Activated CD4-positive, alpha-beta T cell treated with anti-CD3 and anti-CD28 coated beads for 48 hours (primary cell): ENCODE data around the gene CCDC33.

Experiments used
- DNase-seq: peaks from one replicate; pipeline ENCODE4 v3.0.0-alpha.2; 2020

CCDC33 gene

GRCh38 chr15:74368121-74368520 lies 132.0 kb downstream of the CCDC33 start:
- no peak for DNase-seq

DNA sequence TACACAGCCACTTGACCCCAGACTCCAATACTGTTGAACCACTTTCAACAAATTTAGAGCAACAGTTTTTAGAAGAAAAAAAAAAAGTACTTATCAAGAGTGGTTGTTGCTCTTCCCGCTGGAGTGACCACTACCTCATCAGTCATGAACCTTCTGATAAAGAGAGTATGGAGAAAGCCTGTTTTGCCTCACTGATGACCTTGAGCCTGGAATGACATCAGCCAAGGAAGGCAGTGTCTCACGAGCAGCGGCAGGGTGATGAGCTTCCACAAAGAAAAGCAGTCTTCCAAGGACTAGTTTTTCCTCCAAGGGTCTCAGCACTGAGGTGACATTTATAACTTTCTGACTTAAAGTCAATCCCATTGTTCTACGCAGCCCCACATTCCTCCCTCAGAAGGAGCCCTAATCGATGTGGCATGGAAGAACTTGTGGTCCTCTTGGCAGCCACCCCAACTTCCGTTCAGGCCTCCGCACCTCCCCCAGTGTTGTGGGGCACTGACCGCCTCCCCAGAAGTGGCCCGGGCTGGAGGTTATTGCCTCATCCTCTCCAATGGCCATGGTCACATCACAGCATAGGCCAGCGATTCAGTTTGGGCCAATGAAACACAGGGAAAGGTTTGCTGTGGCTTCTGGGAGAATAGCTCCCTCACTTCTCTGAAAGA lies 133.1 kb downstream of the CCDC33 start:
- DNase-seq: no peak

DNA sequence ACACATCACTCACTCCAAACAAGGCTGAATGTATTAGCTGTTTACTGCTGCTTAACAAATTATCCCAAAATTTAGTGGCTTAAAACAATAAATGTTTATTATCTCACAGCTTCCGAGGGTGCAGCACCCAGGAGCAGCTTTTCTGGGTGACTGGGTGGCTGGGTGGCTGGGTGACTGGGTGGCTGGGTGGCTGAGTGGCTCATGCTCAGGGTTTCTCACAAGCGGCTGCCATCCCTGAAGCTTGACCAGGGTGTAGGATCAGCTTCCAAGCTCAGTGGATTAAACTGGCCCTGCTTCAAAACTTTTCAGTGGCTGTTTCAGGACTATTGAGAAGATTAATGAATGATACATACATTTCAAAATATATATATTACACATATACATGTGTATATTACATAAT lies 133.6 kb downstream of the CCDC33 start:
- no peak for DNase-seq

DNA sequence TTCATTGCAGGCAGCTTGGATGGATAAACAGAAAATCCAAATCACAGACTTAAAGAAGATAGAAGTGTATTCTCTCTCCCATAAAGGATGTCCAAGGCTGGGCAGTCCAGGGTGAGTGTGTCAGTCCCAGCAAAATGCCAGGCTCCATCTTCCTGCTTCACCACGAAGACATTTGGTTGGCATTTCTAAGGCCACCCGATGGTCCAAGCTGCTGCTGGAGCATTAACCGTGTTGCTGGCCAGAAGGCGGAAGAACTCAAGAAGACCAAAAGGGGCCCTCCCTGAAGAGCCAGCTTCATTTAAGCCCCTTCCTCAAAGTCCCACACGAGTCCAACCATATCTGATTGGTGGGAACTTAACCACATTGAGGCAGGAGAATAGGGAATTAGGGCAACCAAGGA lies 134.3 kb downstream of the CCDC33 start:
- DNase-seq: no peak

DNA sequence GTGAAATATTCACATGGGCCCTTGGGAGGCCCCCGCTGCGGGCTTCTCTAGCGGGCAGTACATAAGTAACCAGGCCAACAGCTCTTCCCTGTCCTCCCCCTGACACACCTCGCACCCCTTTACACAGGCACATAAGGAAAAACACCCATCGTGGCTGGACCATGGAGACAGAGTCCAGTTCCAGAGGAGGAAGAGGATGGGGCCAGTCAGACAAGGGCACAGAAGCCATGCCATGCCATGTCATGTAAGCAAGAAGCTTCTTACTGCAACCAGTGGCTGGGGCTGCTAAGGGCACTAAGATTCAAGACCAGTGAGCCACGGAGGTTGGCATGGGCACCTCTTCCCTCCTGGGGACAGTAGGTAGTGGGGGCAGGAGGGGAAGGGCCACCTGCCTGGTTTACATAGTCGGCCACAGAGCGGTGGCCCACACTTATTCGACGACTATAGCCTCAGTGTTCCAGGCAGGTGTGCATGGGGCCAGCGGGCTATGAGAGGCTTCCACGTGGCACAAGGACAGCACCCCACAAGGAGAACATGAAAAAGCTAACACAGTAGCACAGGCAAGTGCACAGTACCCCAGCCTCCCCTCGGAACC lies 137.0 kb downstream of the CCDC33 start:
- no peak for DNase-seq

- peak; percentile 97 for DNase-seq
These were observed 137.9 kb downstream of the CCDC33 start for GRCh38 chr15:74373731-74374647.

GRCh38 chr15:74374648-74375302 lies 138.6 kb downstream of the CCDC33 start:
- no peak for DNase-seq

DNA sequence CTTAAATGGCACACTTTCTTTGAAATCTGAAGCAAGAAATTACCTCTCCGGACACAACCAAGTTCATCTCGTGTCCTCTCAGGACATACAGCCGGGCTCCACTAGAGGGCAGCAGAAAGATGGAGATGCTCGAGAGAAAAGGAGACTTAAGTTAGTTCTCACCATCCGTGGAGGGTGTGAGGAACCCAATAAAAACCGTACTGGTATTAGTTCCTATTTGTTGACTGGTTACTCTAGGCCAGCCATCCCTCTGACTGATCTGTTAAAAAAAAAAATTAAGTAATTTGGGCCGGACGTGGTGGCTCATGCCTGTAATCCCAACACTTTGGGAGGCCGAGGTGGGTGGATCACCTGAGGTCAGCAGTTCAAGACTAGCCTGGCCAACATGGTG lies 139.2 kb downstream of the CCDC33 start:
- DNase-seq: peak; percentile 93

DNA sequence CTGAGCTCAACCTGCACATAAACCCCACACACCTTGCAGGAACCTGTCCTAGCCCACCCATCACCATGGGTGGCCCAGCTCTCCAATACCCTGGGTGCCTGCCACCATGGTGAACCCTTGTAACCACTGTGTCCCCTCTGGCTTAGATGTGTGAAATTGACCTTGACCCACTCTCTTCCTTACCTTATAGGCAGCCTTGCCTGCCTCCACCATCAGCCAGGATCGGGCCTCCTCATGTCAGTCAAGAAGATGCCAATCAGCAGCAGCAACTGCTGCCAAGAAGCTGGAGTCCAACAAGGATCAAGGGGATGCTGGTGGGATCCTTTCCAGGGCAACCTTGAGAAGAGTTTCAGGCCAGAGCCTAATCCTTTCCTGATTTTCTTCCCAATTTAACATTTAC lies 140.1 kb downstream of the CCDC33 start:
- DNase-seq: no peak

GRCh38 chr15:74376825-74377581 lies 140.9 kb downstream of the CCDC33 start:
- no peak for DNase-seq

DNA sequence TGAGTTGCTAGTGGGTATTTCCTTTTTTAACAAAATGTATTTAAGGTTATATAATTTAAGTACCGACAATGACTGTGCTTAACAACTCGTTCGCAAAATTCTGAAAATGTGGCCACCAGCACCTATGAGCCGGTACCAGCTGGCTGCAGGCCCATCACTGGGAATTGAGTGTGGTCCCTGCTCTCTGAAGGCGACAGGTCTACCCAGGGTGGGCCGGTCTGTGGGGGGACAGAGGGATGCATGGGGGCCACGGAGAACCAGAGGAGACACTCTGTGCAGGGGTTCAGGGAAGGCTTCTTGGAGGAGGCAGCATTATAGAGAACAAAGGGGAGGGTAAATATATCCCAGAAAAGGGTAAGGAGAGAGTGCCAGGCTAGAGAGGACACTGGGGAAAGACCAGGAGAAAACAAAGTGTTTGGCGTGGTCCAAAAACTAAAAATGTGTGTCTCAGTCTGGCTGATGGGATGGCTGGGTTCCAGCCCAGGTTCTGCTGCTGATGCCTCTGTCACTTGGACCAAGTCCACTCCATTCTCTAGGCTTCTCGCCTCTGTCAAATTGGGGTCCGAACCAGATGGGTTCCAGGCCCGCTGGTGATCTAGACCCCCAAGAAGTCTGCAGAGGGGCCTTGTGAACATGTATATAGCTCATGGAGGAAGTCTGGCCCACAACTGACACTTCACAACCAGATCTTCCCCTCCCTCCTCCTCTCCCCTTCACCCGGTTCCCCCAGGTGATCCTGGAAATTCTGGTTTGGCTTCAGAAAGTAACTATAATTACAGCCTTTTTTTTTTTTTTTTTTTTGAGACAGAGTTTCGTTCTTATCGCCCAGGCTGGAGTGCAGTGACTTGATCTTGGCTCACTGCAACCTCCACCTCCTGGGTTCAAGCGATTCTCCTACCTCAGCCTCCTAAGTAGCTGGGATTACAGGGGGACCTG lies 142.0 kb downstream of the CCDC33 start:
- no peak for DNase-seq

- DNase-seq: peak; percentile 86
These were observed 142.7 kb downstream of the CCDC33 start for GRCh38 chr15:74378848-74379247.

DNA sequence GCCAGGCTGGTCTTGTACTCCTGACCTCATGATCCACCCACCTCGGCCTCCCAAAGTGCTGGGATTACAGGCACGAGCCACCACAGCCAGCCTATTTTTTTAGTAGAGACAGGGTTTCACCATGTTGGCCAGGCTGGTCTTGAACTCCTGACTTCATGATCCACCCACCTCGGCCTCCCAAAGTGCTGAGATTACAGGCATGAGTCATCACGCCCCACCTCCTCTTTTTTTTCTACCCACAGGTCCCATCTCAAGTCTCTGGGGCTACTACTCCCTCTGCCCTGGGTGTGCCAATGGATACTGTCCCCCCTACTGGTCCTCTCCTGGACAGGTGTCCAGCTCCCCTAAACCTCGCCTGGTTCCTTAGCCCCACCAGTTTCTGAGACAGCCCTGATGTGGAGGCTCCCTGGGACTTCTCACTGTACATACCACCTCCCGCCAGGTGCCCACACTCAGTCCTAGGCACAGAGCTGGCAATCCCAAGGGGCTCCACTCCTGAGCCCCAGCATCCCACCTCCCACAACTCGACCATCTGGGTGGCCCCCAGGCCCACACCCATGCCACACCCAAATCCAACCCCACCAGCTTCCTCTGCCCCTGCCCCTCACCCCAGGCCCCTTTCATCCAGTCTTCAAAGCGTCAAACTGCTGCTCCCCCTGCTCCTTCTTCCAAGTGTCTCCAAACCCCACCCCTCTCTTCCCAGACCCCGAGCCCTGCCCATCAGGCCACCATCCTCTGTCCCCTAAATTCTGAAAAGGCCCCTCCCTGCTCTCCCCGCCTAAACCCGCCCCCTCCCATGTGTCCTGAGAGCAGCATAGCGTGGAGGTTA lies 144.4 kb downstream of the CCDC33 start:
- no peak for DNase-seq

DNA sequence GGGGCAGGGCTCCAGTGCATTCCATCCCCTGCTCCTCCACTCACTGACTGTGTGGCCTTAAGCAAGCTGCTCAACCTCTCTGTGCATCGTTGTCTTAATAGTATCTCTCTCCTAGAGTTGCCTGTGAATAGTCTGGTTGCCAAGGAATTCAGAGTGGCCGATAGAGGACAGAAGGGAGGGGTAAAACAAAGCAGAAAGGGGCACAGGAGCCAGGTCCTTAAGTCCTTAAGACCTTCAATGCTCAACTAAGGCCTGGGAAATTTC lies 145.0 kb downstream of the CCDC33 start:
- no peak for DNase-seq

DNA sequence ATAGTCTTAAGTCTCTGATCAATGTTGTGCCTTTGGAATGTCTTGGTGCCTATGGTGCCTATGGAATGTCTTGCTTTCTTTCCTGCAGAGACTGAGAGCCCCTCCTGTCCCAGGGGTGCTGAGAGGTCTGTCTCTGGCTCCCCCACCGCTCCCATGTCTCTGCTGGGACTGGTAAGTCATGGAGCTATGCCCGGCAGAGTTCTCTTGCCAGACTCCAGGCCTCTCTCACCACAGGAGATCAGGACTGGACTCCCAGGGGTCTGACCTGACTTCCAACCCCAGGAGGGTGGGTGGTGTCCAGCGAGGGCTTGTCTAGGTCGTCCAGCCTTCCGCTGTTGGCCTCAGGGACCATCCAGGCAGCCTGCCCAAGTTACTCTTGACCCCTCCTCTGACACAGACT lies 145.4 kb downstream of the CCDC33 start:
- DNase-seq: no peak

DNA sequence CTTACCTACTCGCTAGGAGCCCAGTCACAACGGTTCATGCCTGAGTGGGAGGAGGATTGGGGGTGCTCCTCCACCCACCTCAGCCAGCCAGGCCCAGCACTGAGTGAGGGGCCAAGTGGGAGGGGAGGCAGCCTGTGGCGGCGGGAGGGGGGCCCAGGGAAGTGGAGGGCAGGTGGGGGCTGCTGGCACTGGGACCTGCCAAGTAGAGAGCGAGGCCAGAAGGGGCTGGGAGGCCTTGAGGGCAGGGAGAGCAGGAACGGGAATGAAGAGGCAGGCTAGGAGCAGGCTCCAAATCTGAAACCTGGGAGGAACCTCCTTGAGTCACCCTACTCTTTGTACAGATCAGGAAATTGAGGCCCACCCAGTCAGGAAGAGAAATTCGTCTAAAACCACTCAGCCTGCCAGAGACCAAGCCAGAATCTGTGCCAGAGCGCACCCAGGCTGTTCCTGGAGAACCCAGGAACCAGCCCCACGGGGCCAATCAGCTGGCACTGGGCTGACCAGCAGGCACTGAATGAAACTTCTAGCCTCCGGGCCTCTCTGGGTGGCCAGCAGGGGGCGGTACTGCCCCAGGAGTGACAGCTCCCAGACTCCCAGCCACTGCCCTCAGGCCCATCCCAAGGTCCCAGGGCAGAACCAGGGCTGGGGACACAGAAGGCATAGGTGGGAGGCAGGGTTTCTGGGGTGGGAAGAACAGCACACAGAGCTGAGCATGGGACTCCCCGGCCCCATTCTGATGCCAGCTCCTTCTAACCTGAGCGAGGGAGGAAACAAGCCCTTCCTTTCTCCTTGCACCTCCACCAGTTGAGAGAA lies 146.1 kb downstream of the CCDC33 start:
- DNase-seq: peak; percentile 85

DNA sequence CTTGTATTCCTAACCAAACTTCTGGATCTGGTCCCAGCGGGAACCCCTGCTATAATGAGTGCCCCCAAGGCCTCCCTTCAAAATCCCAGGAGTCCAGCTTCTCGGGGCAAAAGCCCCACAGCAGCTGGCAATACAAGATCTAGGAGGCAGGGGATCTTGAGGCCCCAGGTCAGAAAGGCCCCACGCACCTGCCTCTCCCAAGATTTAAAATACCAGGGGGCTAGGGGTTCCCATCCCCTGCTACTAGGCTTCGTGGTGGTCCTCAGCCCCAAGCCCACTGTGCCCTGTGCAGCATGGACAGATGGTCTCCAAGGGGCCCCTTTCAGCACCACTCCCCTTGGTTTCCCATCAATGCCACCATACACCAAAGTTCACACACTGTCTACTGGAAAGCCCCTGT lies 147.2 kb downstream of the CCDC33 start:
- no peak for DNase-seq

- DNase-seq: peak; percentile 88
These were observed 147.8 kb downstream of the CCDC33 start for GRCh38 chr15:74383695-74384565.

- no peak for DNase-seq
These were observed 148.4 kb downstream of the CCDC33 start for GRCh38 chr15:74384566-74384880.
